Measurements from ENCODE around the gene TET1. TPM values are rescaled to one million over a fixed set of nuclear protein-coding genes. Genes with fewer than 3 reads are reported as not detected.

TET1 gene
- polyA plus RNA-seq, 3 donors, result 0.01 to 0.08 (median 0.06) TPM

- H3K27me3 Mint-ChIP-seq (ENCODE audit: low read depth in 3 of 3), result peaks cover 71 to 85% (median 76%) of the 10 kb centered on the region in 3 donors
- peaks cover 0 to 5% (median 2%) of the 10 kb centered on the region in 7 donors for H3K9me3 Mint-ChIP-seq
- H3K9ac ChIP-seq (ENCODE audit: insufficient read depth, low read length, poor library complexity, severe bottlenecking), result no peak overlapping the region
Measured at GRCh38 chr10:68566351-68566750, 6.2 kb downstream of the TET1 start.

GRCh38 chr10:68566955-68567354, 6.8 kb downstream of the TET1 start:
- no peak overlapping the region for H3K27ac ChIP-seq (ENCODE audit: low read depth in 1 of 2, low read length in 2 of 2)
- intact Hi-C loops (cut with micrococcal nuclease), result no loop called here
- H3K27ac Mint-ChIP-seq, result no peak overlapping the region
- H3K79me2 ChIP-seq (ENCODE audit: insufficient read depth, low read length), result no peaks in the 10 kb centered on the region
- no peak for DNase-seq
- H3K36me3 ChIP-seq (replicated peaks in 1 of 2; ENCODE audit: control insufficient read depth in 1 of 2, insufficient read depth in 2 of 2, low read length in 2 of 2), result no peaks in the 10 kb centered on the region
- H3K9me3 ChIP-seq (replicated peaks in 1 of 2; ENCODE audit: control insufficient read depth in 1 of 2, insufficient read depth in 1 of 2, low read length in 2 of 2), result peaks cover 0 to 5% of the 10 kb centered on the region in 2 donors
- TF ChIP-seq CTCF (IDR thresholded peaks at IDR 0.05), result no peak
- peak overlapping the region in 1 of 2 donors; percentile 30 for H3K4me3 Mint-ChIP-seq
- no peak overlapping the region for H3K4me3 ChIP-seq (replicated peaks in 1 of 3; ENCODE audit: low read depth in 2 of 3, low read length in 3 of 3)
- peaks cover 71 to 83% (median 77%) of the 10 kb centered on the region in 3 donors for H3K27me3 Mint-ChIP-seq (ENCODE audit: low read depth in 3 of 3)
- H3K9me3 Mint-ChIP-seq, result peaks cover 0 to 3% (median under 1%) of the 10 kb centered on the region in 7 donors
- 0% methylated on average over 2 of the region's 2 CpGs for WGBS (ENCODE audit: insufficient coverage)
- H3K27me3 ChIP-seq (ENCODE audit: control insufficient read depth in 2 of 2, insufficient read depth in 2 of 2, low read length in 2 of 2), result peaks cover 50 to 74% of the 10 kb centered on the region in 2 donors
- H3K4me1 ChIP-seq (ENCODE audit: control insufficient read depth in 1 of 2, insufficient read depth in 2 of 2, low read length in 2 of 2), result no peaks in the 10 kb centered on the region
- peaks cover 12% of the 10 kb centered on the region for H3K4me1 Mint-ChIP-seq
- H3K9ac ChIP-seq (ENCODE audit: insufficient read depth, low read length, poor library complexity, severe bottlenecking), result no peak overlapping the region
- no peaks in the 10 kb centered on the region for H4K20me1 ChIP-seq (ENCODE audit: insufficient read depth, low read length)
- H2AFZ ChIP-seq (ENCODE audit: insufficient read depth, low read depth, low read length, poor library complexity, severe bottlenecking), result no peak overlapping the region
- no peak overlapping the region for H3K4me2 ChIP-seq (replicated peaks; ENCODE audit: extremely low read depth, low read length, poor library complexity, severe bottlenecking)
- peaks cover under 1 to 2% of the 10 kb centered on the region in 2 donors for H3K36me3 Mint-ChIP-seq

More at GRCh38 chr10:68566351-68566750, 6.2 kb downstream of the TET1 start:
- intact Hi-C loops (cut with micrococcal nuclease), result no loop called here
- Histone ChIP-seq H3K79me2 (ENCODE audit: insufficient read depth, low read length) (no peaks in the 10 kb centered on the region), H3K27ac (ENCODE audit: low read depth in 1 of 2, low read length in 2 of 2) (no peak overlapping the region), H4K20me1 (ENCODE audit: insufficient read depth, low read length) (no peaks in the 10 kb centered on the region), H3K4me3 (replicated peaks in 1 of 3; ENCODE audit: low read depth in 2 of 3, low read length in 3 of 3) (no peak overlapping the region), H2AFZ (ENCODE audit: insufficient read depth, low read depth, low read length, poor library complexity, severe bottlenecking) (no peak overlapping the region), H3K4me1 (ENCODE audit: control insufficient read depth in 1 of 2, insufficient read depth in 2 of 2, low read length in 2 of 2) (peaks cover under 1 to 2% of the 10 kb centered on the region in 2 donors), H3K36me3 (replicated peaks in 1 of 2; ENCODE audit: control insufficient read depth in 1 of 2, insufficient read depth in 2 of 2, low read length in 2 of 2) (no peaks in the 10 kb centered on the region), H3K27me3 (ENCODE audit: control insufficient read depth in 2 of 2, insufficient read depth in 2 of 2, low read length in 2 of 2) (peaks cover 54 to 74% of the 10 kb centered on the region in 2 donors), H3K9me3 (replicated peaks in 1 of 2; ENCODE audit: control insufficient read depth in 1 of 2, insufficient read depth in 1 of 2, low read length in 2 of 2) (peaks cover 0 to 5% of the 10 kb centered on the region in 2 donors), H3K4me2 (replicated peaks; ENCODE audit: extremely low read depth, low read length, poor library complexity, severe bottlenecking) (no peak overlapping the region)
- H3K27ac Mint-ChIP-seq, result no peak overlapping the region
- TF ChIP-seq CTCF (IDR thresholded peaks at IDR 0.05), result no peak
- H3K4me1 Mint-ChIP-seq, result peaks cover 16% of the 10 kb centered on the region
- no peak for DNase-seq
- no CpG with 5 or more reads among the region's 1 CpG for WGBS (ENCODE audit: insufficient coverage)
- H3K4me3 Mint-ChIP-seq, result peak overlapping the region in 1 of 2 donors; percentile 67
- H3K36me3 Mint-ChIP-seq, result peaks cover 2 to 3% of the 10 kb centered on the region in 2 donors

All from CD14-positive monocyte (primary cell).